SW480 (cell line): Measurements from ENCODE around the gene INSIG2.

ENCODE experiments used
- DNase-seq: peaks from one replicate; pipeline ENCODE4 v3.0.0-alpha.2; 2016; ENCODE audit warnings: low spot score

Gene INSIG2

DNA sequence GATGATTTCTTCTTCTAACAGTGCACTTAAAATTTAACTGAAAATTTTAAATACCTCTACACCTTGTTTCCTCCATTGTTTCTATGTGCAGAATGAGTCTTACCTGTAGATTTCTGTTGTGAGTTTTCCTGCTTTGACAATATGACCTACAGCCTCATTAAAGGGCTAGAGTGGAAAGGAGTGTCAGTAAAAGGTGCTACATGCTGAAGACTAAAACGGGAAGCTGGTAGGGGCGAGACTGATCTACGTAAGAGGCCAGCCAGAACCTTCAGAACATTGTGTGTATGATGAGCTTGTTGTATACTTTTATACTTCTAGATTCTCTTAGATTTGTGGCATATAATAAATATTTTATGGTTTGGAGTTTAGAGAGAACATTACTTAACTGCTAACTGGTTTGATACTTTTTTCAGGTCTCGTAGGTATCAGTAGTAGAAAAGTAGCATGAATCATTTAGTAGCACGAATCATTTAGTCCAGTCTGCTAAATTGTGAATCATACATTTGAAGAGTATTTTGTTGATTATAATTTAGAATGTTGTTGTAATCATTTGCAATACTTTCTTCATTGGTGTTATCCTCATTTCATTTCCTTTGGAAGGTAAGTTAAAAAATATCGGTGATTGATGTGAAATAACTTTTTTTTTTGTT lies 14.3 kb downstream of the INSIG2 start:
- DNase-seq = no peak

DNA sequence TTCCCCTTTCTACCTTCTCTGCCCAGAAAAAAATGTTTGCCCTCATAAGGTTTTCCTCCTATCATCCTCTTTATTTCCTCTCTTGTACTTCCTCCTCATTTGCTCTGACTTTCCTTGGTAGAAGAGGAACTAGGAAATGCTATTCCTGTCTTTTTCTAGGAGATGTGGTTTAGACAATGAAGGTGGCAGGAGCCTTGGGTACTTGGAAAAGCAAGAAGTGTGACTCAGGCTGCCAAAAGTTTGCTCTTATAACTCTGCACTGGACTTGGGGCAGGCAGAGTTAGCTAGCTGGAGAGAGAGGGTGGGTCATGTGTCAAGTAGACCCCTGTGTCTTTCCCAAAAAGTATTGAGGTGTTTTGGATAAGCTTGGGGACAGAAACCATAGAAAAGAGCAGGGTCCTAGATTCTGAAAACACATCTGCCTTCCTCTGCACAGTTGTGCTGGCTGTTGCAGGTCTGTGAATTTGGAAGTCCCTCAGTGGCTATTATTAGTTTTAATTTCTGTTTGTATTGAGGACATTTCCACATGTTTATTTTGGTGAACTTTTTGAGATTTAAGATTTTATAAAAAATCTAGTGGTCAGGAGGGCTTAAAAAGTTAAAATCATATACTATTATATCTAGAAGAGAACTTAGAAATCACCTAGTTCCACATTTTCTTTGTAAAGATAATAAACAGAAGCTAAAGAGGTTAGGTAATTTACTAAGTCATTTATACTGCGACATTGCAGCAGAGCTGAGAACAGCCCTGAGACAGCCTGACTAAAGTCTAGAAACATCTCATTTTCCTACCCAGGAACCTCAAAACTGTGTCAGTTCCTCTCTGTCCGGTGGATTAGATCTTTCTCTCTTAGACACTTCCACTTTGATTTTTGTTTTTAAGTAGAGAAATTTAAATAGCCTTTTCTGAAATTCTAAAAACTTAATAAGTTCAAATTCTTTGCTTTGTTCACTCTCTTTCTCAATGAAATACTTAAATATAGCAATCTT lies 16.0 kb downstream of the INSIG2 start:
- DNase-seq = no peak

DNA sequence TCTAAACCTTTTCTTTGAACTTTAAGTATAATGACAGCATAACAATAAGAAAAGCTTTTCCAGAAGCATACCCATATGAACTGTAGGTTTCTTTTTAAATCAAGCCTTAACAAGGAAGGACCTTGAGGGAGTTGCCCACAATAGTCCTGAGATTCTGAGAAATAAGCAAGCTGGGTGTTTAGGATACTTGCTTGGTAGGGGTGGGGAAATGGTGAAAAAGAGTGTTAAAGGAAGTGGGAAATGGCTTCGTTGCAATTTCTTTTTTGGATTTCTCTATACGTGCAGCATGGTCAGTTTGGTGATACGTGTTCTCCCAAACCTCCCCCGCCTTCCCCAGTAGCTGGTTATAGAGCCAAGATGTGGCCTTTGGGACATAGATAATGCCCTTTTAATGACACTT lies 17.2 kb downstream of the INSIG2 start:
- no peak for DNase-seq

DNA sequence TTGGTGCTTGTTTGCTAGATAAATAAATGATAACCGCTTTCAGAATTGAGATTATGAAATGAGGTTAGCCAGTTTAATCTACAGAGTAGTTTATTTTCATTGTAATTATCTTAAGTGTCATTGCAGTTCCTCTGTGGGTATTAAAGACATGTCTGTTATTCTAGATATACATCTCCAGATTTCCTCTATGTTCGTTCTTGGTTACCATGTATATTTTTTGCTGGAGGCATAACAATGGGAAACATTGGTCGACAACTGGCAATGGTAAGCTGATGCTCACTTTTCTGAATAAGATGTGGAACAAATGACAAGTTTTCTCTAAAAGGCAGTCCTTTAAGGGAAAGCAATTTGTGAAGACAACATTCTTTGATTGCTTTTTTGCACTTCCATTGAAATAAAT lies 18.7 kb downstream of the INSIG2 start:
- DNase-seq = no peak

DNA sequence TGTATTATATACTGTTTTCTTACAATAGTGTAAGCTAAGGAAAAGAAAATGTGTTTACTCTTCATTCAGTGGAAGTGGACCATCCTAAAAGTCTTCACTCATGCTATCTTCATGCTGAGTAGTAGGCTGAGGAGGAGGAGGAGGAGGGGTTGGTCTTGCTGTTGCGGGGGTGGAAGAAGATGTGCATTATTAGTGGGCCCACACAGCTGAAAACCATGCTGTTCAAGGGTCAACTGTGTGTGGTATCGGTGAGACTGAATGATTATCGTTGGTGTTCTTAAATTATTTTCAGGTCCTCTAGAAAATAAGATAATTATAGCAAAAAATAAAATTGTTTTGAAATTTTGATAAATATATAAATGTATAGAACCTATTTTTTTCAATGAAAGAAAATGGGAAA lies 22.0 kb downstream of the INSIG2 start:
- DNase-seq = no peak

DNA sequence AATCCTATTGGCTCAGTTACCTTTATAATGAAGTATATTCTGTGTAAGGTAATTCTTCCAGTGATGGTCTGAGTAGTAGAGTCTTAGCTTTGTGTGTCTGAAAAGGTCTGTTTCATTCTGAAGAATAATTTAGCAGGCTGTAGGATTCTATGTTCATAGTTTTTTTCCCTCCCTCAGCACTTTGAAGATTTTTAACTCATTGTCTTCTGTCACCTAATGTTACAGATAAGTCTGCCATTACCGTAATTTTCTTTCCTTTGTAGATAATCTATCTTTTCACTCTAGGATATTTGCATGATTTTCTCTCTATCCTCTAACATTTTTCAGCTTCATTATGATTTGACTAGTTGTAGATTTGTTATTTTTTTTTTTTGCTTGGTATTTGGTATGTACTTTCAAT lies 22.7 kb downstream of the INSIG2 start:
- DNase-seq = no peak

DNA sequence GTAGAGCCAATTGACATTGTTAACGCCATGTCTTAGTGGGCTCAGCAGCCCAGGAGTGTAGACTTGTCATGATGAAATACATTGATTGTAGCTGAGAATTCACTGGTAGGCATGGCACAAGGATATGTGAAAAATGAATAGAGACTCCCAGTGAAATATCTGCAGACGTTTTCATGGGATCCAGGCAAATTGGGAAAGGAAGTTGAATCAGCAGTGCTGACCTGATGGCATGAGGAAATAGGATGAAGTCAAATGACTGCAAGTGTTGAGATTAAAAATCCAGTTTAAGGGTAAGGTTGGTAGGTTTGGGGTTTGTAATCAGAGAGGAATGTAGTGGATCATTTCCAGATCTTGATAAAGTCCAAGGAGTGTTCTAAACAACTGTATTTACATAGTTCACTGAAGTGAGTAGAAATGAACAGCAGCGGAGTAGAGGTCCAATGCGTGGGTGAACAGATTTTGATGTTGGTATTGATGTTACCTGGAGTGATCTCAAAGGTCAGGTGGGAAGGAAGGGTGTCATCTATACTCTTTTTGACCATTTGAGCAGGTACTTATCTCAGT lies 24.6 kb downstream of the INSIG2 start:
- DNase-seq = peak; percentile 76

DNA sequence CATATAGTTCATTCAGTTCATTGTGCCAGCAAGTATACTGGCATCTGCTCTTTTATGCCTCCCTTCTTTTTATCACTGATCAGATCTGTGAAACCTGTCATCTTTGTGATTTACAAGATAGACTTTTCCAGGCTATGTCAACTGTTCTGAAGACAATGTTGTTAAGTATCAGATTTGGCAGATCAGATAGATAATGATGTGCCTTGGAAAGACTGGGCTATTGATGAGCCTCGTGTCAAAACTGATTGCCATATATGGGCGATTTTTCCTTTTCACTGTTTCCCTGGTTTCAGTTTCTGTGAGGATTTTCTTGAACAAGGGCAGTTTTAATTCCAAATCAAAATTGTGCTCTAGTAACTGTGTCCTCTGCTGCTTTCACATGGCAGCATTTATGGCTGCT lies 26.6 kb downstream of the INSIG2 start:
- DNase-seq = no peak

DNA sequence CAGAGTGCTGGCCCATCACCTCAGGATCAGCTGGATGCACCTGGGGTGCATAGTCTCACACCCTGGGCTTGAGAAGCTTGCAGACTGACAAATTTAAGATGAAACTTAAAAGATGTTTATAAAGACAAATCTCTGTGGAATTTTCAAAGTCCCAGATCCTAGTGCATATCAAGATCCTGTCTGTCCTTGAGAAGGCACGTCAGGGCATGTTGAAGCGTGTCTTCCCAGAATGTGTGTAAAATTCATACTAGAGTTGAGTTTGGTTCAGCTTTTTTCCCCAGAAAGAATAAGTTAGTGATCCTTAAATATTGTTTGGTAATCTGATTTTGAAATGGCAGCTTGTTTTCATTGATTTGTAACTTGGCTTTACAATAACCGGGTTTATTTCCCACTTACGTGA lies 27.5 kb downstream of the INSIG2 start:
- DNase-seq = no peak

DNA sequence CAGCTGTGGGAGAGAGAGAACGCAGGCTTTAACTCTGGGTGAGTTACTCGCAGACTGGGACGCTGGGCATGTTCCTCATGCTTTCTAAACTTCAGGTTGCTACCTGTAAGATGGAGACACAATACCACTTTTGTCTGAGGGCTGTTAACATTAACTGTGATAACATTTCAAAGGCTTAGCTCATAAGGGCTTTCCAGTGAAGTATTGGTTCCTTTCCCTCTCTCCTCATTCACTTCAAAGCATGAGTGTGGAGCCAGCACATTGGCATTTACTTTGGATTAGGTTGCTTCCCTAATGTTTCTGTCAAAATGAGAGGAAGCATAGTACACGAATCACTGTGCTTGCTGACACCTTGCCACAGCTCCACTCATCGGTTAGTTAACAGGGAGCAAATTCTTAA lies 30.2 kb downstream of the INSIG2 start:
- peak; percentile 46 for DNase-seq

DNA sequence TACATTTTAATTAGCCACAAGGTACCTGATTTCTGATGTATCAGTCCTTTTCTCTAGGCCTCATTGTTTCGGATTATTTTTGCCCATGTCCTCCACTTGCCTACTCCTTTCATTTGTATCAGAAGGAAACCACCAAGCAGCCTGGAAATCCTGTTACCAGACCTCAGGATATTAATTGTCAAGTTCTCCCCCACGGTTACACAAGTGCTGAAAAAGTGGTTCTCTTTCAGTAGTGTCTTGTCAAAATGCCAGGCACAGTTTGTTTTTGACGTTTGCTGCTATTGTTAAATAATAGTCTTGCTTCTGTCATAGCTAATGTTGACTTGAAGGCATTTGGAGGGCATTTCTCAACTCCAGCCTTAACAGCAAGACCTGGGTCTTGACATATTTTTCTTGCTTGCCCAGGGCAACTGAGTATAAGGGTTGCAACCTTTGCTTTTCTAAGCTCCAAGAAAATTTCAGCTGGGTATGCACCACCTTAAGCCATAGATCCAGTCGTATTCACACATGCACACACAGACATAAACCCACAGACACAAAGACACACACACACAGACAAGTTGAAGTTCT lies 31.0 kb downstream of the INSIG2 start:
- no peak for DNase-seq

DNA sequence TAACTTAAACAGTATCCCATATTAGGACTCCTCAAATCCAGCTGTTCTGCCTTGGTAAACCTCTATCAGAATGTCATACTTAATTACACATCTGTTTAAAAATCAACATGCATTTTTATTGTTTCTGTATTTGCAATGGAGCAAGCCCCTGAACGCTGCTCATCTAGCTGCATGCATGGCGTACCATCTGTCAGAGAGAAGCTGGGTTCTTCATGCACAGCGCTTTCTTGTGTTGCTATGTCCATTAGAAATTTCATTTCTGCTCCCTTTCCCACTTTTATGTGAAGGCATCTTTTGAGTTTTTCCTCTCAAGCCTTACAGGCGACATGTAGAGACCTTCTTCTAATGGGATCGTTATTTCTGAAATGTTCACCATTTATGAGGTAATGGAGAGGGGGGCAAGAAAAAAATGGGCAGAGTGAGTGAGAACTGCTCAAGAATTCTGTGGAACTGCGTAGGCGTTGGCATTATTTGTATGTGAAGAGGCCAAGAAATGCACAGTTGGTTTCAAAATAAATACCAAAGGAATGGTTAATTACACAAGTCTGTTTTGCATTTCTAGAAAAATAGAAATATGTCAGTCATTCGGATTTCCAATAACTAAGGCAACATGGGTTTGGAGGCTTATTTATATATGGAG lies 31.6 kb downstream of the INSIG2 start:
- DNase-seq = no peak

DNA sequence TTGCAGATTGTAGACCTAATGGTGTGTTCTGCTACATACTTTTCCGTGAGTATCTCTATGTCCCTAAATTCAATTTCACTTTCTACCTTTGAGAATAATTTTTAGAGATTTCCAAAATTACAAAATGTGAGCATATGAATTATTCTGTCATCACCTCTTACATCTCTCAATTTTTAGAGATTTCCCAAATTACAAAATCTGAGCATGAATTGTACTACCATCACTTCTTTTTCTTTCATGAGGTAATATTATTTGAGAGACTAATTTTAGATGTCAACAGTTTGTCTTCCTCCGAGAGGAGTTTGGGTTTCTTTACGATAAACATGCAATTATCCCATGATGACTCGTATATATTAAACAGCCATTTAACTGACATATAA lies 32.1 kb downstream of the INSIG2 start:
- no peak for DNase-seq

DNA sequence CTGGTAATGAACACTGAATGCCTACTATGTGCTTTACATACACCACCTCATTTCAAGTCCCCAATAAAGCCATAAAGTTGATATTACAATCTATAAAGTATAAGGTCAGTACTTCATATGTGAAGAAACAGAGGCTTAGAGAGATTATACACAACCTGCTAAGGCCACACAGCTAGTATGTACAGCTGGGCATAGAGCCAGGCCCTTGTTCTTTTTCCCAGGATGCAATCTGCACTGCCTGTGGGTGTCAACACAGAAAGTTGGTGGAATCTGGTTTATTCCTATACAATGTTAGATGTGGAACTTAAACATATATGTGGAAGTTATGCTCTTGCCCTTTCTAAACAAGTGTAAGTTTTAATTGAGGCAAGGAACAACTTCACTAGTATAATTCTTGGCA lies 32.8 kb downstream of the INSIG2 start:
- no peak for DNase-seq

DNA sequence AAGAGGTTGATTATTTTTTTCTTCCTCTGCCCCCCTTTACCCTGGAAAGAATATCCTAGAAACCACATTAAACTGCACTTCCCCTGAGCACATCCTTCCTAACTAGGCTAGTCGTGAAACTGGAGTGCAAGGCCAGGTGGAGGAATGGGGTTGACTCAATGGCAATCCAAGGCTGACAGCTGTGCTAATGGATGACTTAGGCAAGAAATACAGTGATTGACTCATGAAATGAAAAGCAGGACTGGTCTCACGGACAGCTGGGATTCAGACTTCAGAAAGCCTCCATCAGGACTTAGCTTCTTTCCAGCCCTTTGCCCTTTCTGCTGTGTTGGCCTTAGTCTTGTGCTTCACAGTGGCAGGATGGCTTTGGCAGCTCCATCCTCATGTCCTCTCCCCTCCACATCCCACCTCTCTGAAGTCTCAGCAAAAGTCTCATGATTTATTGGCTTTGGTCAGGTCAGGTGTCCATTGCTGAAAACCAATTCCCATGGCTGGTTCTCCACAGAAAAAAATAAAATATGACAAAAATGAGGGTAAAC lies 33.8 kb downstream of the INSIG2 start:
- no peak for DNase-seq

DNA sequence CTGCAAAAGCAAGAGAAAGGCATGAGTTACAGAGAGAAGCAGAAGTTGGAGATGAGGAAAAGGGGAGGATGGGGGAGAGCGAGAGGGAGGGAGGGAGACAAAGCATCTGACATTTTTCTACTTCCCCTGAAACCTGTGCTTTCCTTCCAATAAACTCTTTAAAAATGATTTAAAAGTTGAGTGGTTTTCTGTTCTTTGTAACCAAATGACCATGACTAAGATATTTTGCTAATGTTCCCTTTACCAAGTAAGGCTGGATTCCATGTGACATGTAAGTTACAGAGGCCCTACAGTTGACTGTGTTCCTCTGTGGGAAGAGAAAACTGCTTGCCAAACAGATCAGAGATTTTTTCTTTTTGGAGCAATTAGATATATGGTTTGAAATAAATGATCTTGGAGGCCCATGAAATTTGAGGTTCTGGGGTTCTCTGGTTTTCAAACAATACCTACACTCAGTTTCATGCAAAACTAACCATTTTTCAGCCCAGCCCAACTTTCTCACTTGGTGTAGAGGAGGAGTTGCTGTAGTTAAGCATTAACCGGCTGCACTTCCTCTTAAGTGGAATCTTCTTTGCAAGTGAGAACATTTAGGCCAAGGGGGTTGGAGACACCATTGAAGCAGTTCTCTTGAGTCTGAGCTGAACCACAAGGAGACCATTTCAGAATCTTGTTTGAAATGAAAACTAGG lies 34.5 kb downstream of the INSIG2 start:
- DNase-seq = peak; percentile 69

DNA sequence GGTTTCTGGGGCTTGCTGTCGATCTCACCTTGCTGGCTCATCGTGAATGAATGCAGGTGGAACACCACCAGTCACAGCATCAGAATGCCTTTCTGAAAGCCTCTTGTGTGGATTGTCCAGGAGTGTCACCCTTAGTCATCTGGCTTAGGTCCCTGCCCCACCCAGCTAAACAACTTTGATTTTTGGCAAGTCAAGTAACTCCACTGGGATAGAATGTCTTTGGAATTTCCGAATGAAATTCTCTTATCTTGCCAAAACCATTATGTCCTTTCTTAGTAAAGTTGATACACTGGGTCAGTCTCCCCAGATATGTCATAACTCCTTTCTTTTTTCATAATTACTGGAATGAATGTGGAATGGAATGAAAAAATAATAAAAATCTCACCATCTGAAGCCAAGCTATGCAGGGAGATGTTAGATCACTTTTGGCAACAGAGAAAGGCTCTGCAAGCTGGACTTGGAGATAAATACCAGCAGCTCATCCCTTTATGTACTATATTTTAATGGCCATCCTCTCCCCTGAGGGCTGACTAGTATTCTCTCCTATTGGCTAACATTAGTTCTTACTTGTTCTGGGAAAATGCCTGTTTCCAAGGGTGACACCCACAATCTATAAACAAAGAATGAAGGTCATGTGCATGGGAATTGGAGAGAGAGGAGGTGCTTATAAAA lies 35.4 kb downstream of the INSIG2 start:
- DNase-seq = peak; percentile 97

DNA sequence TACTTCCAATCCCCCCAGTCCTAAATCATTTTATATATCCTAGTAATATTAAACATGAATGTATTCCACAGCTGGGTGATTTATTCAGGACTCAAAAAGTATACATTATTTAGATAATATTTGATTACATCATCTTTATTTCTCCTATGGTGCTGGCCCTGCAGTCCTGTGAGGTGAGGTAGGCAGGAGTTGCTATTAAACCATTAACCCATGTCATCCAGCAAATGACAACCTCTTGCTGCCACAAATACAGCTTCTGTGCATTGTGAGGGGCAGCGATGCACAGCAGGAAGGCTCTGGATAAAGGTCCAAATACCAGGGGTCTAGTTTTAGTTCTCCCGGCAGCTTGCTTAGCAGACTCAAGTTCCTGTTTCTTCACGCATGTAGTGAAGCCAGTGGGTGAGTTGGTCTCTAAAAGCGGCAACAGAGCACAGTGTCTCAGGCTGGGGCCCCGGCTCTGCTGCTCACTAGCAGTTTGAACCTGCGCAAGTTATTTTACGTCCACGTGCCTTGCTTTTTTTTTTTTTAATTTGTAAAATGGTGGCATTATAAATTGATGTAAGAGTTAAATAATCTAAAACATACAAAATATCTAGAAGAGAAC lies 36.1 kb downstream of the INSIG2 start:
- no peak for DNase-seq

DNA sequence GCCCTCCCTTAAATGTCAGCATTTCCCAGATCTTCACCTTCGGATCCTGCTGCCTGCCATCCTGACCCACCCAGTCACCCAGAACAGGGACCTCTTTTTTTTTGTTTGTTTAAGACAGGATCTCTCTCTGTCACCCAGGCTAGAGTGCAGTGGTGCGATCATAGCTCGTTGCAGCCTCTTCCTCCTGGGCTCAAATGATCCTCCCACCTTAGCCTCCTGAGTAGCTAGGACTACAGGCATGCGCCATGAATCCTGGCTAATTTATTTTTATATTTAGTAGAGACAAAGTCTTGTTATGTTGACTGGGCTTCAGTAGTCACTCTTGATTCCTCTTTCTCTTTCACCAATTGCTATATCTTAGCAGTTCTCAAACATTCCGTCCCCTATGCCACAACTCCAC lies 39.0 kb downstream of the INSIG2 start:
- DNase-seq = no peak

DNA sequence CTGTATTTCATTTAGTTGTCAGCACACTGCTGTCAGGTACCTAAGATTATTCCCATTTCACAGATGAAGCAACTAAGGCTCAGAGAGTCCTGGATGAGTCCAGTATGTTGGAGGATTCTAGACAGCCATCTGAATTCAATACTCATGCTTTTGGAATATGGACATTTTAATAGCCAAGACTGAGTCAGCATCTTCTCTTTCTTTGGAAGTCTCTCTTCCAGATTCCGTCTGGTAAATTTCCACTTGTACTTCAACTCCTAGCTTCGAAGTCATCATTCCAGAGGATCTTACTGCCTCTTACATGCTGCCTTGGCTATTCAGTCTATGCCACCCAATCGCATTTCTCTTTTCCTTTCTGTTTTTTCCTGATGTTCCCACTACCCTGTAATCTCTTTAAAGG lies 40.6 kb downstream of the INSIG2 start:
- no peak for DNase-seq
